Esophagus muscularis mucosa (tissue), 4 donors: Measurements from ENCODE around the gene LHX5. TPM values are rescaled to one million over a fixed set of nuclear protein-coding genes. Genes with fewer than 3 reads are reported as not detected.

Source experiments
- DNase-seq: peaks from one replicate; pipeline ENCODE4 v3.0.0-alpha.2; 2017; ENCODE audit errors: extremely low spot score
- H3K27ac ChIP-seq, 4 donors: fragments of 200-600 bp; sonication (generic); replicated peaks in 1 of 4; 1 replicate in 3 of 4; 2 replicates in 1 of 4; pipeline ENCODE4 v1.5.1; 2016 to 2019; ENCODE audit warnings: mild to moderate bottlenecking in 1 of 4
- H3K27me3 ChIP-seq, 4 donors: fragments of 200-600 bp; sonication (generic); one replicate each; pipeline versions ENCODE4 v1.5.1 to v1.6.0; 2016 to 2019
- H3K36me3 ChIP-seq, 4 donors: fragments of 200-600 bp; sonication (generic); one replicate each; pipeline ENCODE4 v1.5.1; 2016 to 2019
- H3K4me1 ChIP-seq, 4 donors: fragments of 200-600 bp; sonication (generic); one replicate each; pipeline ENCODE4 v1.5.1; 2016 to 2019
- H3K4me3 ChIP-seq, 4 donors: fragments of 200-600 bp; sonication (generic); 1 replicate in 2 of 4; 2 replicates in 2 of 4; pipeline ENCODE4 v1.5.1; 2016 to 2019; ENCODE audit warnings: mild to moderate bottlenecking in 4 of 4, moderate library complexity in 1 of 4
- H3K9me3 ChIP-seq, 4 donors: fragments of 200-600 bp; sonication (generic); 1 replicate in 3 of 4; 2 replicates in 1 of 4; pipeline ENCODE4 v1.5.1; 2016 to 2019
- CTCF ChIP-seq, 3 experiments: fragments of 200-600 bp in 2 of 3; fragments of 450-650 bp in 1 of 3; sonication (generic) in 2 of 3; IDR thresholded peaks; one replicate each; pipeline ENCODE4 v1.5.1; 2017 to 2019; ENCODE audit warnings: antibody characterized with exemption in 3 of 3, mild to moderate bottlenecking in 2 of 3, moderate library complexity in 1 of 3
- EP300 ChIP-seq: sonication (generic); formaldehyde crosslinking; IDR thresholded peaks from one replicate; pipeline ENCODE4 v1.6.1; 2017; ENCODE audit warnings: antibody characterized with exemption
- POLR2A ChIP-seq: fragments of 450-650 bp; IDR thresholded peaks from one replicate; pipeline ENCODE4 v1.6.1; 2017; ENCODE audit warnings: antibody characterized with exemption, moderate library complexity, mild to moderate bottlenecking, low read depth
- POLR2AphosphoS5 ChIP-seq, 2 donors: sonication (generic); formaldehyde crosslinking; IDR thresholded peaks; one replicate each; pipeline ENCODE4 v1.6.1; 2017; ENCODE audit warnings: antibody characterized with exemption in 2 of 2
- WGBS: methylation state at CpG from one replicate; pipeline ENCODE4 v1.1.5; 2018; 5-methylcytosine and 5-hydroxymethylcytosine counted together
- intact Hi-C: fragments of 100-400 bp; cut with DNase I; formaldehyde crosslinking; loops from one replicate; pipeline ENCODE4 v1.15.1; 2023
- total RNA-seq, 4 donors: library from RNA; depleted of rRNA; stranded (reverse); fragments of >200 nt; gene quantifications; one replicate each; pipeline versions ENCODE4 v1.1.0 to v1.2.1, GENCODE V29; 2016

Gene LHX5
- total RNA-seq, 4 donors from 2014 or later: not detected

DNA sequence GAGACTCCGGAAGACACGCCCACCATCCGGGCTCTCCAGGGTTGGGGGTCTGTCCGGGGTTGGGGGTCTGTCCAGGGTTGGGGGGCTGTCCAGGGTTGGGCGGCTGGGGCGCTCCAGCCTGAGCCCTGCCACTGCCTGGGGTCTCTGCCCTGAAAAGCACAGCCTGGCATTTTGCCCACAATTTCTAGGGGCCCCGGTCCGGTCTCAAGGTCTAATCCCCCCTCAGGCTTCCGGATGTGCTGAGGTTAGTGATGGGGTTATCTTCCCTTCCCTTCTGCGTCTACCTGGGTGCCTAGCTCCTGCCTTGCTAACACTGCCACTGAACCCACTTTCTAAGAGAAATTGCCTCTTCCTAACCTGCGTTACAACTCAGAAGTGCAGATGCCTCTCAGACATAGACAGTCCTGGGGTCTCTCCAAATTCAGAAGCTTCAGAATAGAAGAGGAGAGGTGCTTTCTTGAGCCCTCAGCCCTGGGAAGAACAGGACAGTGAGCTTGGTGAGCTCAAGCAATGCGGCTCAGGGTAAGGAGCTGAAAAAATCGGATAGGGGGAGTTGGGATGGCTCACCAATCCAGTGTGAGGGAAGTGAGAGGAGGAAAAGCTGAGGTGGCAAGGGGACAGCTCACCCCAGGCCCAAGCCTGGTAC, 5.7 kb downstream of the LHX5 start:
- peaks cover 36 to 70% (median 56%) of the 10 kb centered on the region in 4 donors for H3K4me1 ChIP-seq
- peaks cover 6 to 100% (median 83%) of the 10 kb centered on the region in 4 donors for H3K27me3 ChIP-seq
- no peak for TF ChIP-seq EP300
- no peak for TF ChIP-seq POLR2AphosphoS5 (IDR thresholded peaks at IDR 0.05)
- TF ChIP-seq POLR2A: no peak
- no peak for TF ChIP-seq CTCF (IDR thresholded peaks at IDR 0.05)
- H3K4me3 ChIP-seq: no peak overlapping the region
- no peaks in the 10 kb centered on the region for H3K36me3 ChIP-seq
- no peaks in the 10 kb centered on the region for H3K9me3 ChIP-seq
- intact Hi-C loops: loop anchor here (10.0 kb wide), 1 partner anchor 449 kb away; no protein-coding TSS in a partner anchor
- DNase-seq: no peak
- 0% methylated on average over 6 of the region's 13 CpGs for WGBS
- no peak overlapping the region for H3K27ac ChIP-seq

- Histone ChIP-seq H3K4me3 (peak overlapping the region; percentile 30 to 40 (median 38)), H3K36me3 (no peaks in the 10 kb centered on the region), H3K27ac (no peak overlapping the region), H3K9me3 (no peaks in the 10 kb centered on the region), H3K4me1 (peaks cover 36 to 65% (median 56%) of the 10 kb centered on the region in 4 donors), H3K27me3 (peaks cover 6 to 97% (median 80%) of the 10 kb centered on the region in 4 donors)
- WGBS: 3% methylated on average over 29 of the region's 64 CpGs
- no peak for DNase-seq
- intact Hi-C loops: loop anchor here (10.0 kb wide), 1 partner anchor 450 kb away; no protein-coding TSS in a partner anchor
- TF ChIP-seq EP300: no peak
- no peak for TF ChIP-seq POLR2AphosphoS5 (IDR thresholded peaks at IDR 0.05)
- no peak for TF ChIP-seq CTCF (IDR thresholded peaks at IDR 0.05)
- no peak for TF ChIP-seq POLR2A
Measured at GRCh38 chr12:113464852-113465719, 6.6 kb downstream of the LHX5 start.

DNA sequence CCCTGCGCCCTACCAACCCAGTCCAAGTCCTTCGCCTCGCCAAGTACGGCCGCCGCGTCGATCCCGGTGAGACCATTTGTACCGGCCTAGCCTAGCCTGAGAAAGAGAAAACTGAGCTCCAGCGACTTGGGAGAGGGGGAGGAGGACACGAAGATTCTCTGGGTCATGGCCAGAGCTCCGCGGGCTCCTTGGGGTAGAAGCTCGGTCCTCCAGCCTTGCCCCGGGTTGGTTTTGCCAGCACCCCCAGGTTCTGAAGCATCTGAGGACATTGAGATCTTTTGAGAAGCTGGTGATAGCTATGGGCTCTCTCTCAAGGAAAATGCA, 7.3 kb downstream of the LHX5 start:
- WGBS: 2% methylated on average over 14 of the region's 16 CpGs
- no peak for TF ChIP-seq POLR2AphosphoS5 (IDR thresholded peaks at IDR 0.05)
- TF ChIP-seq EP300: no peak
- TF ChIP-seq POLR2A: no peak
- TF ChIP-seq CTCF (IDR thresholded peaks at IDR 0.05): no peak
- peaks cover 36 to 65% (median 56%) of the 10 kb centered on the region in 4 donors for H3K4me1 ChIP-seq
- intact Hi-C loops: loop anchor here (10.0 kb wide), 1 partner anchor 450 kb away; no protein-coding TSS in a partner anchor
- peak overlapping the region; percentile 2 to 49 (median 38) for H3K4me3 ChIP-seq
- no peaks in the 10 kb centered on the region for H3K9me3 ChIP-seq
- H3K36me3 ChIP-seq: no peaks in the 10 kb centered on the region
- peaks cover 6 to 97% (median 76%) of the 10 kb centered on the region in 4 donors for H3K27me3 ChIP-seq
- no peak overlapping the region for H3K27ac ChIP-seq
- DNase-seq: no peak

GRCh38 chr12:113463746-113464451, 7.8 kb downstream of the LHX5 start:
- no peaks in the 10 kb centered on the region for H3K9me3 ChIP-seq
- H3K27ac ChIP-seq: no peak overlapping the region
- intact Hi-C loops: loop anchor here (10.0 kb wide), 1 partner anchor 451 kb away; no protein-coding TSS in a partner anchor
- TF ChIP-seq POLR2AphosphoS5 (IDR thresholded peaks at IDR 0.05): no peak
- no peak for TF ChIP-seq EP300
- TF ChIP-seq POLR2A: no peak
- TF ChIP-seq CTCF (IDR thresholded peaks at IDR 0.05): no peak
- H3K27me3 ChIP-seq: peaks cover 6 to 97% (median 73%) of the 10 kb centered on the region in 4 donors
- H3K36me3 ChIP-seq: no peaks in the 10 kb centered on the region
- WGBS: 3% methylated on average over 57 of the region's 57 CpGs
- H3K4me3 ChIP-seq: peak overlapping the region; percentile 32 to 49 (median 38)
- H3K4me1 ChIP-seq: peaks cover 36 to 65% (median 56%) of the 10 kb centered on the region in 4 donors
- DNase-seq: no peak
